Measurements from ENCODE around the gene TBCK.

DNA sequence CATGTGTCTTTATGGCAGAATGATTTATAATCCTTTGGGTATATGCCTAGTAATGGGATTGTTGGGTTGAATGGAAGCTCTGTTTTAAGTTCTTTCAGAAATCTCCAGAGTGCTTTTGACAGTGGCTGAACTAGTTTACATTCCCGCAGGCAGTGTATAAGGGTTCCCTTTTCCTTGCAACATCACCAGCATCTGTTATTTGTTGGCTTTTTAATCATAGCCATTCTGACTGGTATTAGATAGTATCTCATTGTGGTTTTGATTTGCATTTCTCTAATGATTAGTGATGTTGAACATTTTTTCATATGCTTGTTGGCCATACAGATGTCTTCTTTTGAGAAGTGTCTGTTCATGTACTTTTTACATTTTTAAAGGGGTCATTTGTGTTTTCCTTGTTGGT lies 129.8 kb downstream of the TBCK start:
- TF ChIP-seq, protein P1, sequence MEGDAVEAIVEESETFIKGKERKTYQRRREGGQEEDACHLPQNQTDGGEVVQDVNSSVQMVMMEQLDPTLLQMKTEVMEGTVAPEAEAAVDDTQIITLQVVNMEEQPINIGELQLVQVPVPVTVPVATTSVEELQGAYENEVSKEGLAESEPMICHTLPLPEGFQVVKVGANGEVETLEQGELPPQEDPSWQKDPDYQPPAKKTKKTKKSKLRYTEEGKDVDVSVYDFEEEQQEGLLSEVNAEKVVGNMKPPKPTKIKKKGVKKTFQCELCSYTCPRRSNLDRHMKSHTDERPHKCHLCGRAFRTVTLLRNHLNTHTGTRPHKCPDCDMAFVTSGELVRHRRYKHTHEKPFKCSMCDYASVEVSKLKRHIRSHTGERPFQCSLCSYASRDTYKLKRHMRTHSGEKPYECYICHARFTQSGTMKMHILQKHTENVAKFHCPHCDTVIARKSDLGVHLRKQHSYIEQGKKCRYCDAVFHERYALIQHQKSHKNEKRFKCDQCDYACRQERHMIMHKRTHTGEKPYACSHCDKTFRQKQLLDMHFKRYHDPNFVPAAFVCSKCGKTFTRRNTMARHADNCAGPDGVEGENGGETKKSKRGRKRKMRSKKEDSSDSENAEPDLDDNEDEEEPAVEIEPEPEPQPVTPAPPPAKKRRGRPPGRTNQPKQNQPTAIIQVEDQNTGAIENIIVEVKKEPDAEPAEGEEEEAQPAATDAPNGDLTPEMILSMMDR (conservative IDR thresholded peaks at IDR 0.05; ENCODE audit: low read length): no peak
- TF ChIP-seq EZH2phosphoT487 (IDR thresholded peaks at IDR 0.05; ENCODE audit: borderline replicate concordance): no peak

All from Loucy (cell line).